B cell (primary cell): ENCODE results near the gene TMEM145.

Source experiments
- CTCF ChIP-seq: fragments of 200-600 bp; IDR thresholded peaks from one replicate; pipeline ENCODE4 v1.8.0; 2022; ENCODE audit warnings: antibody characterized with exemption, mild to moderate bottlenecking
- EZH2 ChIP-seq: IDR thresholded peaks from 2 replicates; pipeline ENCODE4 v1.6.1; 2012; ENCODE audit warnings: borderline replicate concordance, low read depth, mild to moderate bottlenecking, moderate library complexity, low read length; ENCODE audit not compliant: insufficient read depth, poor library complexity, severe bottlenecking

- no peak for TF ChIP-seq CTCF
- no peak for TF ChIP-seq EZH2
Measured at GRCh38 chr19:42303876-42304275, 9.2 kb upstream of the TMEM145 start.
